ENCODE measurements around the gene C16orf87. TPM values are rescaled to one million over a fixed set of nuclear protein-coding genes. Genes with fewer than 3 reads are reported as not detected.

The C16orf87 gene
- total RNA-seq, 1 donor from 2014 or later: 9.3 TPM

- H3K4me3 ChIP-seq (ENCODE audit: low read depth, low read length): peak overlapping the region; percentile 82
- DNase-seq (ENCODE audit: low read depth): no peak
- TF ChIP-seq, protein P1, sequence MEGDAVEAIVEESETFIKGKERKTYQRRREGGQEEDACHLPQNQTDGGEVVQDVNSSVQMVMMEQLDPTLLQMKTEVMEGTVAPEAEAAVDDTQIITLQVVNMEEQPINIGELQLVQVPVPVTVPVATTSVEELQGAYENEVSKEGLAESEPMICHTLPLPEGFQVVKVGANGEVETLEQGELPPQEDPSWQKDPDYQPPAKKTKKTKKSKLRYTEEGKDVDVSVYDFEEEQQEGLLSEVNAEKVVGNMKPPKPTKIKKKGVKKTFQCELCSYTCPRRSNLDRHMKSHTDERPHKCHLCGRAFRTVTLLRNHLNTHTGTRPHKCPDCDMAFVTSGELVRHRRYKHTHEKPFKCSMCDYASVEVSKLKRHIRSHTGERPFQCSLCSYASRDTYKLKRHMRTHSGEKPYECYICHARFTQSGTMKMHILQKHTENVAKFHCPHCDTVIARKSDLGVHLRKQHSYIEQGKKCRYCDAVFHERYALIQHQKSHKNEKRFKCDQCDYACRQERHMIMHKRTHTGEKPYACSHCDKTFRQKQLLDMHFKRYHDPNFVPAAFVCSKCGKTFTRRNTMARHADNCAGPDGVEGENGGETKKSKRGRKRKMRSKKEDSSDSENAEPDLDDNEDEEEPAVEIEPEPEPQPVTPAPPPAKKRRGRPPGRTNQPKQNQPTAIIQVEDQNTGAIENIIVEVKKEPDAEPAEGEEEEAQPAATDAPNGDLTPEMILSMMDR (conservative IDR thresholded peaks at IDR 0.05; ENCODE audit: low read depth, low read length): no peak
These were observed 521 bp downstream of the C16orf87 start for GRCh38 chr16:46830417-46830901.

GRCh38 chr16:46828943-46829342 is 2.0 kb downstream of the C16orf87 start:
- peak overlapping the region; percentile 82 for H3K4me3 ChIP-seq (ENCODE audit: low read depth, low read length)
- no peak for DNase-seq (ENCODE audit: low read depth)
- TF ChIP-seq, protein P1 (conservative IDR thresholded peaks at IDR 0.05; ENCODE audit: low read depth, low read length): no peak

GRCh38 chr16:46828292-46828691 is 2.7 kb downstream of the C16orf87 start:
- H3K4me3 ChIP-seq (ENCODE audit: low read depth, low read length): no peak overlapping the region
- TF ChIP-seq, protein P1 (conservative IDR thresholded peaks at IDR 0.05; ENCODE audit: low read depth, low read length): no peak
- DNase-seq (ENCODE audit: low read depth): no peak

GRCh38 chr16:46826631-46827030 is 4.3 kb downstream of the C16orf87 start:
- H3K4me3 ChIP-seq (ENCODE audit: low read depth, low read length): no peak overlapping the region
- TF ChIP-seq, protein P1 (conservative IDR thresholded peaks at IDR 0.05; ENCODE audit: low read depth, low read length): no peak
- no peak for DNase-seq (ENCODE audit: low read depth)

DNA sequence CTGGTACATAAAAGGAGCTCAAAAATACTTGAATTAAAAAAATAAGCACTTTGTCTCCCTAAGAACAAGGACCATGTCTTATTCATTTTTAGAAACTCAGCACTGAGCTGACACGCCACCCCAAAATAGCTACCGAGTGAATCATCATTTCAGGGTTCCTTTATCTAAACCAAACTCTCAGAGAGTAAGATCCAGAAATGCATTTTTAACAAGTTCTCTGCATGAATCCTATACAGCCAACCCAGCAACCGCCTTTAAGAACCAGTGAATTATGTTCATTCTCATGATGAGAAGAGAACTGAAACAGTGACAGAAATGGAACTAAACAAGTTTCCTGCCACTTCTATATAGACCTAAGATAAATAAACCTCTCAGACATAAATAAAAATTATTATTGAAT is 8.7 kb downstream of the C16orf87 start:
- TF ChIP-seq, protein P1 (conservative IDR thresholded peaks at IDR 0.05; ENCODE audit: low read depth, low read length): no peak
- no peak for DNase-seq (ENCODE audit: low read depth)
- H3K4me3 ChIP-seq (ENCODE audit: low read depth, low read length): no peak overlapping the region

DNA sequence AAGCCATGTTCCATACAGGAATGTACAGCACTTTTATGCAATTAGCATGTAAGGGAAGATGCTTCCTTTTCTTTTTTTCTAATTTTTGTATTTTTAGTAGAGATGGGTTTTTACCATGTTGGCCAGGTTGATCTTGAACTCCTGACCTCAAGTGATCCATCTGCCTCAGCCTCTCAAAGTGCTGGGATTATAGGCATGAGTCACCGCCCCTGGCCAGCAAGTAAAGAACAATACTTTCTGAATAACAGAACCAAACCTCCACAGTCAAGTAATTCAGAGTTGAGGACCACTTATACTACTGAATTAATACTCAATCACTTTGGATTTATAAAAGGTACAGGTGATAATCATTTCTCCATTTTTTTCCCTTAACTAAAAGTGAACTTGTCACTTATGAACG is 13.0 kb downstream of the C16orf87 start:
- DNase-seq (ENCODE audit: low read depth): no peak
- TF ChIP-seq, protein P1 (conservative IDR thresholded peaks at IDR 0.05; ENCODE audit: low read depth, low read length): no peak
- H3K4me3 ChIP-seq (ENCODE audit: low read depth, low read length): no peak overlapping the region

- no peak for DNase-seq (ENCODE audit: low read depth)
- TF ChIP-seq, protein P1 (conservative IDR thresholded peaks at IDR 0.05; ENCODE audit: low read depth, low read length): no peak
- no peak overlapping the region for H3K4me3 ChIP-seq (ENCODE audit: low read depth, low read length)
These were observed 16.2 kb downstream of the C16orf87 start for GRCh38 chr16:46814790-46815189.
